Smooth muscle cell of the brain vasculature (primary cell): ENCODE results near the gene RYR2.
A peak's percentile ranks its signal among the peaks of the same experiment; 100 is the strongest.
"Not testable (repeated sequence)": the region's sequence is repeated elsewhere in the genome, so short reads cannot be mapped to it uniquely, and the experiment has no call there.

ENCODE experiments used
- DNase-seq: peaks from one replicate; pipeline ENCODE4 v3.0.0-alpha.2; 2012; ENCODE audit warnings: low read depth, low spot score

Gene RYR2

DNA sequence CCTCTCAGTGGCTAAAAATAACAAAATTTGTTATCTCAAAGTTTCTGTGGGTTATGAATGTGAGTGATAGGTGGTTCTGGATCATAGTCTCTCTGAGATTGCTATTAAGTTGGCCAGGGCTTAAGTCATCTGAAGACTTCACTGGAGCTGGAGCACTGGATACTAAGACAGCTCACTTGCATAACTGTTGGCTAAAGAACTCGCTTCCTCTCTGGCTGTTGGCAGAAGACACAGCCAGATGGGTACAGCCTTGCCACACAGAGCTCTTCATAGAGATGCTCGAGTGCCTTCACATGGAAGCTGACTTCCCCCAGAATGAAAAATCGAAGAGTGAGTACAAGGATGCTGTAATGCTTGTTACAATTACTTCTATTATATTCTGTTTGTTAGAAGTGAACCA is 514.9 kb downstream of the RYR2 start:
- no peak for DNase-seq

GRCh38 chr1:237562242-237562823 is 520.3 kb downstream of the RYR2 start:
- DNase-seq = peak; percentile 44

- no peak for DNase-seq
These were observed 523.3 kb downstream of the RYR2 start for GRCh38 chr1:237565236-237565635.

GRCh38 chr1:237566581-237566980 is 524.6 kb downstream of the RYR2 start:
- DNase-seq = no peak

GRCh38 chr1:237568955-237569354 is 527.0 kb downstream of the RYR2 start:
- DNase-seq = no peak

- no peak for DNase-seq
These were observed 528.5 kb downstream of the RYR2 start for GRCh38 chr1:237570530-237570929.

GRCh38 chr1:237574536-237574935 is 532.6 kb downstream of the RYR2 start:
- no peak for DNase-seq

DNA sequence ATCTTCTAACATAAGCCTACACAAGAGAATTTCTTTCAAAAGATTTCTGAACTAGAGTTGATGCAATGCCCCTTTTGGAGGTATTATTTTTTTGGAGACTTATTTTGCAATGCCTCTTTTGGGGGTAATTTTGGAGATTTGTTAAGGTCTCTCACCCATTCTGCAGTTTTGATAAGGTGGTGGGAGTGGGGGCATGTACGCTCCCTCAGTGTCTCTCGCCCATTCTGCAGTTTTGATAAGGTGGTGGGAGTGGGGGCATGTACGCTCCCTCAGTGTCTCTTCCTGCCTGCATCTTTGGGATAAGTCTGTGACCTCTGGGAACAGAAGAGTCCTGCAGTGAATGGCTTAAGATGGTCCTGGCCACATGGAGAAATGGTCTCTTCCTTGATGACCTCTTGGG is 536.6 kb downstream of the RYR2 start:
- DNase-seq = no peak

DNA sequence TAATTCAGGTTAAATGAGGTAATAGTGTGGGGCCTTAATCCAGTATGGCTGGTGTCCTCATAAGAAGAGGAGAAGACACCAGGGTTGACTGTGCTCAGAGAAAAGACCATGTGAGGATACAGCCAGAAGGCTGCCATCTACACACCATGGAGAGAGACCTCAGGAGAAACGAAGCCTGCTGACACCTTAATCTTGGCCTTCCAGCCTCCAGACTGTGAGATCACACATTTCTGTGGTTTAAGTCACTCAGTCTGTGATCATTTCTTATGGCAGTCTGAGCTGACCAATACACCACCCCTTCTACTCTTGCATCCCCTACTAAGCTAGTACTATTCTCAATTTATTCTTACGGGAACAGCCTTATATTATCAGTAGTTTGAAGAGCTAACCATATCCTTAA is 538.7 kb downstream of the RYR2 start:
- DNase-seq = no peak

GRCh38 chr1:237583270-237583669 is 541.3 kb downstream of the RYR2 start:
- no peak for DNase-seq

DNA sequence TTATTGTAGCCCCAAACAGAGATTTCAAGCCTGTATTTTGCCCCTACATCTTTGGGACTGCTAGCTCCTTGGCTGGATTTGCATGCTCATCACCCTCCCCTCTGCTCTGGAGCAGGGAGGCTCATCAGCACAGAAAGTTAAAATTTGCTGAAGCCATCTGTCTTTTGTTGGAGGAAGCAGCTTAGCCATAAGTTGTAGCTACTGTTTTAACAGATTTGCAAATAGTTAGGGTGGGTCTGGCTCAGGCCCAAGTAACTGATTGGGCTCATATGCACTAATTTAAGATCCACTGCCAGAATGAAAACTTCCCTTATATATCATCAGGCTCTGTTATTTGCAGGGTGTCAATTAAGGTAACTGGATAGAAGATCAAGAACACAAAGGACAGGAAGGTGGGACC is 541.8 kb downstream of the RYR2 start:
- no peak for DNase-seq

DNA sequence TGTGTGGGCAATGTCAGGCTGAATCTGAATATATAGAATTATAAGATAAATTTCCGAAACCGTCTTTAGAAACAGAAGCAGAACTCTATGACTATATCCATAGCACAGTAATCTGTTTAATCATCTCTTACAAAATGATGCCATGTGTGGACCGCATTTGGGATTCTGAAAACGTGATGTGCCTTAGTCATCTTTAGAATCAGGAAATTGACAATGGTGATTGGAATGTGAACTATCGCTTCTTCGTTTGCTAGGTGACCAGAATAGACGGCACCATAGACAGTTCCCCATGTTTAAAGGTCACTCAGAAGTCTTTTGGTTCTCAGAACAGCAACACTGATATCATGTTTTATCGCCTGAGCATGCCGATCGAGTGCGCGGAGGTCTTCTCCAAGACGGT is 548.4 kb downstream of the RYR2 start:
- DNase-seq = no peak

DNA sequence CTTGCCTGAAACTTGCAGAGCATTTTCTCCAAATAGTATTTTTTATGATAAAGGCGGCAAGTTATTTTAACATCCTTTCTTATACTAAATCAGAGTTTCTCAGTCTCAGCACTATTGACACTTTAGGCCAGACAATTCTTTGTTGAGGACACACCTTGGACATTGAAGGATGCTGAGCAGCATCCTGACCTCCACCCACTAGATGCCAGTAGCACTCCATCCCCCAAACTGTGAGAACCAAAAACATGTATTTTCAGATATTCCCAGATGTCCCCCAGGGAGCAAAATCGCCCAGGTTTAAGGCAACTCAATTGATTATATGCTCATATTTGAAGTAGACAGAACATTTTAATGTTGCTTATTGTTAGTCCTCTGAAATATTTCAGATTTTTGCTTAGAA is 549.4 kb downstream of the RYR2 start:
- DNase-seq = no peak

GRCh38 chr1:237603036-237603568 is 561.1 kb downstream of the RYR2 start:
- not testable (repeated sequence) for DNase-seq

- DNase-seq = no peak
These were observed 566.4 kb downstream of the RYR2 start for GRCh38 chr1:237608433-237608832.

DNA sequence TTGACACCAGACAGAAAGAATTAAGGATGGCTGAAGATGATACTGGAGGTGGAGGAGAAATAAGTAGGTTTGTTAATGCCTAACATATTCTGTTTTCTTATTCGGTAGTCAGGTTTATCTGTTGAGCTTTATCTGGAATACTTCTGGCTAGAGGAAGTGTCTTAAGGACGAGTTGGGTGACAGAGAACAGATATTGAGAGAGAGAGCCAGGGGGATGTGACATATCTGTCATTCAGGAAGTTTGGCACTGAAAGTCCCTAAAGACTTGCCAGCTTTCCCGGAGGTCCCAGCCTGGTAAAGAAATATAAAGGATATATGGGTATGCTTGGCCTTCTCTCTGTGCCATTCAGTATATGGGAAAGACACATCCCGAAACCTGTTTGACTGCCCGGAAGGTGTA is 568.2 kb downstream of the RYR2 start:
- no peak for DNase-seq

DNA sequence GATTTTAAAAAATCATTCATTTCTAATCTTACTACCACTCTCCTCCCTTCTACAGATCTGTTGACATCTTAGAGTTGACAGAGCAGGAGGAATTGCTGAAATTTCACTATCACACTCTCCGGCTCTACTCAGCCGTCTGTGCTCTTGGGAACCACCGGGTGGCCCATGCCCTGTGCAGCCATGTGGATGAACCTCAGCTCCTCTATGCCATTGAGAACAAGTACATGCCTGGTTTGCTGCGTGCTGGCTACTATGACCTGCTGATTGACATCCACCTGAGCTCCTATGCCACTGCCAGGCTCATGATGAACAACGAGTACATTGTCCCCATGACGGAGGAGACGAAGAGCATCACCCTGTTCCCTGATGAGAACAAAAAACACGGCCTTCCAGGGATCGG is 572.0 kb downstream of the RYR2 start:
- no peak for DNase-seq

GRCh38 chr1:237619553-237619952 is 577.6 kb downstream of the RYR2 start:
- DNase-seq = no peak

GRCh38 chr1:237634922-237635321 is 592.9 kb downstream of the RYR2 start:
- DNase-seq = no peak

DNA sequence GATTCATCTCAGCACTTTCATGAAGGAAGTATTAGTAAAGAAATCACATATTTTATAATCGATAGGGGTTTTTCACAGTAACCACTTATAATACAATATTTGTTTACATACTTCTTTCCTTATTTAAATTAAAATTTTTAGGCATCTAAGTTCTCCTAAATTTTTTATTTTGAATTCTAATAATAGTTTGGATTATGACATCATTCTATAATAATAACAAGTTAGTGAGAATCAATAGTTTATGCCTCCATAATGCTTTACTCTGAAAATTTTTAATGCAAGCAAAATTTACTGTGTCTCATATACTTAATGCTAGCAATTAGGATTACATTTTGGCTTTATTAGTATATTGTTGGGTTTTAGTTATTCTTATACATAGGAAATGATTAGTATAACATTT is 596.6 kb downstream of the RYR2 start:
- DNase-seq = no peak

DNA sequence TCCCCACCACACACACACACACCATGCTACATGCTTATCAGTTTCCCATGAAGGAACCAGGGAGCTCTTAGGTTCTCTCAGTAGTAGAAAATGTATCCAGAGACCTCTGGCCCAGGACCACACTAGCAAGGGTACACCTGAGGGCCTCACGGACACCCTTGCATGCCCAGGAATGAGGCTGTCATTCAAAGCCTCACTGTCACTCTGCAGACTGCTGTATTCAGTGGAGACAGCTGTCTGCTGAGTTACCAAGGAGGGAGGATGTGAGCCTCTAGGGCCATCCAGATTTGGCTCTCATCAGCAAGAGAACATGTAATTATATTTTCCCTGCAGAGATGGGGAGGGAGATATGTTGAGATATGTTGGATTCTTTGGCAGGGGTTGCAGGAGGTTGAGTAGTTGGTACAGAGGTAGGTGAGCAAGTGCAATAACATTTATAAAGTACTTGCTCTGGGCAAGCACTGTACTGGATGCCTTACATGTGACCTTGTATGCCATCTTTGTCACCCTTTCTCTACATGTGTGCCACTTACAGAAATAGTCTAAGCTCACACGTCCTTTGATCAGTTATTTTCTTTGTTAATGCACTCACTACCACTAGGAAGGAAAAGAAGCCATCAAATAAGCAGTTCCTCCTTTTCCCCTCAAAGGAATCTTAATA is 598.2 kb downstream of the RYR2 start:
- DNase-seq = no peak

GRCh38 chr1:237640966-237641365 is 599.0 kb downstream of the RYR2 start:
- no peak for DNase-seq

GRCh38 chr1:237650809-237651208 is 608.8 kb downstream of the RYR2 start:
- DNase-seq = no peak

- DNase-seq = no peak
These were observed 613.8 kb downstream of the RYR2 start for GRCh38 chr1:237655778-237656177.
